ENCODE results near the gene AMIGO3. TPM values are rescaled to one million over a fixed set of nuclear protein-coding genes. Genes with fewer than 3 reads are reported as not detected.
A peak's percentile ranks its signal among the peaks of the same experiment; 100 is the strongest.
"Not testable (repeated sequence)": the region's sequence is repeated elsewhere in the genome, so short reads cannot be mapped to it uniquely, and the experiment has no call there.

AMIGO3 gene
- total RNA-seq, 1 experiment from 2014 or later: 2.7 TPM

GRCh38 chr3:49709852-49710251, 9.6 kb downstream of the AMIGO3 start:
- no peak for DNase-seq (ENCODE audit: low spot score)

DNA sequence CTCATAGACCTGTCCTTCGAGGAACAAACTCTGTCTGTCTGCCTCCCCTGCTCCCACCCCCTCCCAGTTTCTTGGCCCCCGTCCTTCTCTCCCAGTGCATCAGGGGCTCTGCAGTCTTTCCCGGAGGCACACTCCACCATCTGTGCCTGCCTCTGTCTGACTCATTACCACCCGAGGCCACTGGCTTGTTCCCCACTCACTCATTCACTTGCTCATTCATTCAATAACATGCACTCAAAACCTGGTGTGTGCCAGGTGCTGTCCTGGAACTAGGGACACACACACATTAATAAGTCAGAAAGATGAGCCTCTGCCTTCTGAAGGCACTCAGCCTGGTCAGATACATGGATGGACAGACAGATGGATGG, 12.4 kb downstream of the AMIGO3 start:
- DNase-seq (ENCODE audit: low spot score): no peak

DNA sequence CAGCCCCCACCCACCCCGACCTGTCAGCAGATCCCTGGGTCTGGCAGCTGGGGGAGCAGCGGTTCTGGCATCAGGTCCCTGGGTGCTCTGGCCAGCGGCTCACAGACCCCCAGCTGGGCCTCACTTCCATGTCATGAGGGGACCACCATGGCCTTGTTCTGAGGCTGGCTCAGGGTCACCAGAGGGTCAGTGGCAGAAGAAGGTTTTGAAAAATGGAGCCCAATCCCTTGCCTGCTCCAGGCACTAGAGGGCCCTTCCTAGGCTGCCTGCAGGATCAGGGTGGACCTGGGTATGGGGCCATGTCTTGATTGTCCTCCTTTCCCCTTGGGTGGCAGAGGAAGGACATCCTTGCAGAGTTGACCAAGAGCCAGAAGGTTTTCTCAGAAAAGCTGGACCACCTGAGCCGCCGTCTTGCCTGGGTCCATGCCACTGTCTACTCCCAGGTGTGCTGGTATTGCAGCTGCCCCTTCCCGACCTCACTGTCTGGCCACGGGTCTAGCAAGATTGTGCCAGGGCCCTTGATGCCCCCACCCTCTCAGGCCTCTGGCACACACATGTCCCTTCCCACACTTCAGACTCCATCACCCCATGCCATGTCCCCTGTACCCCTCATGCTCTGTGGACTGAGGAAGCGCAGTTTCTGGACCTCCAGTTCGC, 12.9 kb downstream of the AMIGO3 start:
- no peak for DNase-seq (ENCODE audit: low spot score)

DNA sequence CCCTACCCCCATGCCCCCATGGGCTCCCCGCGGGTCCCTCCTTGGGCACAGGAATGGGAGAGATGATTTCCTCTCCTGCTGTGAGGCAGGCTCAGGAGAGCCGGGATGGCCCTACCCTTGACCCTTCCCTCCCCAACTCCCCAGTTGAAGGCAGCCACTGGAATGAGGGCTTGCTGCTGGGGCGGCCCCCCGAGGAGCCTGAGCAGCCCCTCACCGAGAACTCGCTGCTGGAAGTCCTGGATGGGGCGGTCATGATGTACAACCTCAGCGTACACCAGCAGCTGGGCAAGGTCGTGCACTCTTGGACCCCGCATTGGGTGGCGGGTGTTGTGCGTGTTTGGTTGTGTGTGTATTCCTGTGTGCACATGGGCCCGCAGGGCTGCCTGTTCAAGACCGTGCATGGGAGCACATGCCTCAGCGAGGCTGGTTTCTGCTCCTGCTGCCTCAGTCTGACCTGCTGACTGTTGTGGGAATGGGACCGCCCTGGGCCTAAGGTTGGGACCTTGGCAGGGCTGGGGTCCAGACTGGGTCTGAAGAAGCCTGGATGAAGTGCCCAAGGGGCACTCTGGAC, 14.0 kb downstream of the AMIGO3 start:
- DNase-seq (ENCODE audit: low spot score): no peak

- no peak for DNase-seq (ENCODE audit: low spot score)
These were observed 14.9 kb downstream of the AMIGO3 start for GRCh38 chr3:49704629-49705028.

GRCh38 chr3:49703956-49704355, 15.5 kb downstream of the AMIGO3 start:
- DNase-seq (ENCODE audit: low spot score): no peak

GRCh38 chr3:49703443-49703927, 16.0 kb downstream of the AMIGO3 start:
- DNase-seq (ENCODE audit: low spot score): peak; percentile 69

GRCh38 chr3:49702672-49703071, 16.8 kb downstream of the AMIGO3 start:
- DNase-seq (ENCODE audit: low spot score): no peak

DNA sequence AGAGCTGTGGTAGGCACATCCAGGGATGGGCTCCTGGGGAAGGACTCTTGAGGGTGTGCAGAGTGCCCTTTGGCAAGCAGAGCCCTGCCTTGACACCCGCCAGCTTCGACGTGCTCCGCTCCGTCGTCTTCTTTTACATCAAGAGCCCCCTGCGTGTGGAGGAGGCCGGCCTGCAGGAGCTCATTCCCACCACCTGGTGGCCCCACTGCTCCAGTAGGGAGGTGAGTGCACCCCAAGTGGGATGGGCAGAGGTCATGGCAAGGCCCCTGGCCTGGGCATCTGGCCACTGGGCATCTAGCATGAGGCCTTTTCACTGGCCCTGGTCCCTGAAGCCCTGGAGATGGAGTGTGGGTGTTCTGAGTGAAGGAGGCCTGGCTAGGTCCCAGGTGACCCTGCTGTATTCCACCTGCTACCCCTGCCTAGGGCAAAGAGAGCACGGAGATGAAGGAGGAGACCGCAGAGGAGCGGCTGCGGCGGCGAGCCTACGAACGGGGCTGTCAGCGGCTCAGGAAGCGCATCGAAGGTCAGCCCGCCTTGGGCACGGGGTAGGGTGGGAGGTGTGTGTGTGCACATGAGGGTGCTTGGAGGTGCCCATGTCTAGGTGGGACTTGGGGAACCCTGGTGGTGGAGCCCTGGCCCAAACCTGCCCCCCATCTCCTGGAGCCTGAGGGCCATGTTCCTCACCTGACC, 18.0 kb downstream of the AMIGO3 start:
- DNase-seq (ENCODE audit: low spot score): no peak

DNA sequence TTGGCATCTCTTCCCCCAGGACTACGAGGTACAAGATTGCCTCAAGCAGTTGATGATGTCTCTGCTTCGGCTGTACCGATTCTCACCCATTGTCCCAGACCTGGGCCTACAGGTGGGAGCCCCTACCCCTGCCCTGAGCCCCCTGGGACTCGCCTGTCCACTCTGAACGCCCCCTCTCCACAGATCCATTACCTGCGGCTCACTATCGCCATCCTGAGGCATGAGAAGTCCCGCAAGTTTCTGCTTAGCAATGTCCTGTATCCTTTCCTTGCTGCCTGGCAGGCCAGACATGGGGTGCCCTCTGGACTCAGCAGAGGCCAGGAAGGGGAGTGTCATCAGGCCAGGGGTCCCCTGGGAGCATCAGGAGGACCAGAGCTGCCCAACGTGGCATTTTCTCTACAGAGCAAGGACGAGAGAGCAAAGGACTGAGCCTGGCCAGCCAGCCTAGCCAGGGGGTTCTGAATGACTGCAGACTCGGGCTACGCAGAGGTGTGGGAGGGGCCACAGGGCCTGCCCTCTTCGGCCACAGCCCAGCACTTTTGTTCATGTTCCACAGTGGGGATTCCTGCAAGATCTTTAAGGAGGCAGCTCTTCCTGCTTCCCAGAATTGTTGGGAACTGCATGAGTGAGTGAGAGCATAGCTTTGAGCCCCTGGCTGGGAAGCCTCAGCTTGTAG, 18.9 kb downstream of the AMIGO3 start:
- DNase-seq (ENCODE audit: low spot score): no peak

DNA sequence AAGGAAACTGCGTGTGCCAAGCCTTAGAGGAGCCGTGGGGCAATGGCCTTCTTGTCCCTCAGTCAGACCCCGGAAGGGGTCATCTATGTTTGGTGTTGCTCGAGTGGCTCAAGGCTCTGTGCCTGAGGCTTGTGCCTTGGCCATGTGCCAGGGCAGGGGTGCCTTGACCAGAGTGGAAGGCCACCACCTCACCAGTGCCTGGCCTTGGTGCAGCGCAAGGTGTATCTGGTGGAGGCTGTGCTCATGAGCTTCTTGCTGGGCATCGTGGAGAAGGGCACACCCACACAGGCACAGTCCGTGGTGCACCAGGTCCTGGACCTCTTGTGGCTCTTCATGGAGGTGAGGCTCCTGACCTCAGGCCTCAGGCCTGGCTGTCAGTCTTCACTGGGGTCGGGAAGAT, 19.5 kb downstream of the AMIGO3 start:
- no peak for DNase-seq (ENCODE audit: low spot score)

DNA sequence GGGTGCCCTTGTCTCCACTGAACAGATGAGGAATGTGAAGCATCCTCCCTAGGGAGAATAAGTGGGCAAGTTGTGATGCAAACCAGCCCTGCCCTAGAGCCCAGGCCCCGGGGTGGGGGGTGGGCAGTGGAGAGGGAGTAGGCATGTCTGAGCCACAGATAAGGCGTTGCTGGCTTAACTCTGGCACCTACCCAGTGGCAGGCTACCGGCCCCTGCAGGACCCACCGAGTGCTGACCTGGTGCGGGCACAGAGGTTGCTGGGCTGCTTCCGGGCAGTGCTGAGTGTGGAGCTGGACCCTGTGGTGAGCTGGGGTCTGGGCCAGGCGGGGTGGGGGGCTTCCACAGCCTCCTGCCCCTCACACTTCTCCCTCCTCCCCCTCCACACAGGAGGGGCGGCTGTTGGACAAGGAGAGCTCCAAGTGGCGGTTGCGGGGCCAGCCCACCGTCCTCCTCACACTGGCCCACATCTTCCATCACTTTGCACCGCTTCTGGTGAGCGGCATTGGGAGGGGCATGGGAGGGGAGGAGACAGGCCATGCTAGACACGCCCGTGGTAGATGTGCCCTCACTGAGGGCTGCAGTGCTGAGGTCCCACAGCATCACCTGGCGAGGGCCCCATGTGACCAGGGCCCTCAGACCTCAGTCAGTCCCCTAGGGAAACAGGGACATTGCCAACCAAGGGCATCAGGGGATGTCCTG, 20.1 kb downstream of the AMIGO3 start:
- no peak for DNase-seq (ENCODE audit: low spot score)

- not testable (repeated sequence) for DNase-seq (ENCODE audit: low spot score)
These were observed 24.0 kb downstream of the AMIGO3 start for GRCh38 chr3:49695350-49696015.

DNA sequence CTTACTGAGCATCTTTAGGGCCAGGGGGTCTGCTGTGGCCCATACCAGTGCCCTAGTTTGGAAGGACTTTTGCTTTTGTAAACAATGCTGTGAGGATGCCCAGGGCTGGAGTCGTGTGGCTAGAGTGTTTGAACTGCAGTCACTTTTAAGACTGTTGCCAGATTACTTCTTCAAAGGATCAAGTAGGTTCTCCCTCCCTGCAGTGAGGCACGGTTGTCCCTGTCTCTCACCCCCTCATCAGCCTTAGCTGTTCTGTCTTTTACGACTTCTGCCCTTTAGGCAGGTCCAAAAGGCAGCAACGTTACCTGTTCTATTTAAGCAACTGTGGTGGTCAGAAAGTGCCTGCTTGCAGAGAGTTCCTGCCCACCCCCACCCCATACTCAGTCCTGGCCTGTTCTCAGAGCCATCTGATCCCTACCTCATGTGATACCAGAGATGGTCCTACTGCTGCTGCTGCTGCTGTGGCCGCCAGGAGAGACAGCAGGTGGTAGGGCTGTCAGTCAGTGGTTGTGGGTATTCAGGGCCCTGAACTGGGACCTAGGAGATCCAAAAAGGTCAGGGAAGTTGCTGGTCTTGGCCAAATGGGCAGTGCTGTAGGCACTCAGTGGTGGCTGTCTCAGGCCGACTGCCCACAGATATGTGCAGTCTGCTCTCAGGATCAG, 24.9 kb downstream of the AMIGO3 start:
- not testable (repeated sequence) for DNase-seq (ENCODE audit: low spot score)

DNA sequence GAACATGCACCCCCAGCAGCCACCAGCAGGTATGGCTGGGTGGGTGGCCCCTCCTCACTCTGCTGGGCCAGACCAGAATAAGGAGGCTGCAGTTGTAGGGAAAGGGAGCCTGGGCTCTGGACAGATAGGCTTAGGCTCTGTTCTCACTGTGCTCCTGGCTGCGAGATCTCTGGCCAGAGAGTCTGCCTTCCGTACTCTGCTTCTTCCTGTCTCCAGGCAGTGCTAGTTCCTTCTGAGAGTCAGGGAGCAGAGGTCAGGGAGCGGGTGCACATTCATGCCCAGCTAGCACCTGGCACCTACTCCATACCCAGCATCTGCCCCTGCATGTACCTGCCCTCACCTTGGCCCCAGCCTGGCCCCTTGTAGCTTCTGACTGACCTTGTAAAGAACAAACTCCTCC, 28.0 kb downstream of the AMIGO3 start:
- DNase-seq (ENCODE audit: low spot score): not testable (repeated sequence)

- not testable (repeated sequence) for DNase-seq (ENCODE audit: low spot score)
These were observed 28.6 kb downstream of the AMIGO3 start for GRCh38 chr3:49690856-49691255.

- not testable (repeated sequence) for DNase-seq (ENCODE audit: low spot score)
These were observed 29.4 kb downstream of the AMIGO3 start for GRCh38 chr3:49689908-49690624.

- peak; percentile 78 for DNase-seq (ENCODE audit: low spot score)
These were observed 30.2 kb downstream of the AMIGO3 start, which contains the start of the genes MST1 and RNF123 for GRCh38 chr3:49689046-49689907. TSS of gene MST1 (minus strand) at chr3:49689474. CDS start at chr3:49688691, 783 bp downstream. TSS of gene RNF123 (plus strand) at chr3:49689557. CDS start at chr3:49691166, 1,609 bp downstream.
